IPS-20b (cell line): ENCODE data around the gene ZG16B.

ENCODE experiments used
- H3K27ac ChIP-seq: one replicate; pipeline ENCODE4 v1.5.1; 2013; ENCODE audit warnings: low read length
- H3K27me3 ChIP-seq: 2 replicates; pipeline ENCODE4 v1.6.1; 2013; ENCODE audit warnings: mild to moderate bottlenecking, low read length, inconsistent platforms; ENCODE audit not compliant: insufficient read depth
- H3K36me3 ChIP-seq: 2 replicates; pipeline ENCODE4 v1.6.1; 2013; ENCODE audit warnings: low read depth, mild to moderate bottlenecking, inconsistent platforms, low read length, moderate library complexity; ENCODE audit not compliant: insufficient read depth
- H3K4me1 ChIP-seq: 2 replicates; pipeline ENCODE4 v1.6.1; 2013; ENCODE audit warnings: mild to moderate bottlenecking, control low read depth, inconsistent platforms, low read length, moderate library complexity; ENCODE audit not compliant: insufficient read depth
- H3K4me3 ChIP-seq: 2 replicates; pipeline ENCODE4 v1.5.1; 2013; ENCODE audit warnings: mild to moderate bottlenecking, low read length, inconsistent platforms
- H3K9ac ChIP-seq: 2 replicates; pipeline ENCODE4 v1.6.1; 2013; ENCODE audit warnings: low read depth, mild to moderate bottlenecking, inconsistent platforms, low read length, moderate library complexity
- H3K9me3 ChIP-seq: 2 replicates; pipeline ENCODE4 v1.6.1; 2013; ENCODE audit warnings: mild to moderate bottlenecking, low read depth, low read length, inconsistent platforms; ENCODE audit not compliant: insufficient read depth

Gene ZG16B

DNA sequence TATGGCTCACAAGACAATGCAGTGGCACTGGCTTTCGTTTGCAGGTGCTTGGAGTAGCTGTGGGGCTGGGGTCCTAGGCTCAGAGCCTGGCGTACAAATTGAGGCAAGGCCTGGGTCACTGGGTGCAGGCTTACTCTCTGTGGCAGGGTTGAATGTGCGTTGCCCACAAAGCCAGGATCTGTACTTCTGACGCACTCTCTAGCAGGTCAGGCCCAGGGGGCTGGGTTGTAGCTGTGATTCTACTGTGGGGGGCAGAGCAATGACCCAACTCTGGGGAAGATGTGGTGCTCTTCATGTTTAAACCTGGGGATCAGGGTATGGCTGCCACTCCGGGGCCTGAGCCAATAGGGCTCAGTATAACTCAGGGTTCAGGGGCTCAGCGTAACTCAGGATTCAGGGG lies 19.5 kb upstream of the ZG16B start:
- Histone ChIP-seq H3K27ac (no peak overlapping the region), H3K4me3 (no peak overlapping the region), H3K4me1 (no peaks in the 10 kb centered on the region), H3K9ac (no peak overlapping the region), H3K27me3 (no peaks in the 10 kb centered on the region; the same call in 1 of the 2 replicates), H3K36me3 (no peaks in the 10 kb centered on the region), H3K9me3 (no peaks in the 10 kb centered on the region)

GRCh38 chr16:2811703-2812471 lies 18.2 kb upstream of the ZG16B start:
- Histone ChIP-seq H3K36me3 (no peaks in the 10 kb centered on the region), H3K9ac (no peak overlapping the region), H3K27me3 (no peaks in the 10 kb centered on the region; the same call in 1 of the 2 replicates), H3K4me3 (no peak overlapping the region), H3K9me3 (no peaks in the 10 kb centered on the region), H3K27ac (no peak overlapping the region), H3K4me1 (no peaks in the 10 kb centered on the region)

GRCh38 chr16:2813771-2814221 lies 16.3 kb upstream of the ZG16B start:
- no peaks in the 10 kb centered on the region for H3K36me3 ChIP-seq
- H3K9me3 ChIP-seq: no peaks in the 10 kb centered on the region
- H3K4me1 ChIP-seq: no peaks in the 10 kb centered on the region
- H3K4me3 ChIP-seq: no peak overlapping the region
- no peak overlapping the region for H3K9ac ChIP-seq
- H3K27ac ChIP-seq: no peak overlapping the region
- H3K27me3 ChIP-seq: no peaks in the 10 kb centered on the region; the same call in 1 of the 2 replicates

DNA sequence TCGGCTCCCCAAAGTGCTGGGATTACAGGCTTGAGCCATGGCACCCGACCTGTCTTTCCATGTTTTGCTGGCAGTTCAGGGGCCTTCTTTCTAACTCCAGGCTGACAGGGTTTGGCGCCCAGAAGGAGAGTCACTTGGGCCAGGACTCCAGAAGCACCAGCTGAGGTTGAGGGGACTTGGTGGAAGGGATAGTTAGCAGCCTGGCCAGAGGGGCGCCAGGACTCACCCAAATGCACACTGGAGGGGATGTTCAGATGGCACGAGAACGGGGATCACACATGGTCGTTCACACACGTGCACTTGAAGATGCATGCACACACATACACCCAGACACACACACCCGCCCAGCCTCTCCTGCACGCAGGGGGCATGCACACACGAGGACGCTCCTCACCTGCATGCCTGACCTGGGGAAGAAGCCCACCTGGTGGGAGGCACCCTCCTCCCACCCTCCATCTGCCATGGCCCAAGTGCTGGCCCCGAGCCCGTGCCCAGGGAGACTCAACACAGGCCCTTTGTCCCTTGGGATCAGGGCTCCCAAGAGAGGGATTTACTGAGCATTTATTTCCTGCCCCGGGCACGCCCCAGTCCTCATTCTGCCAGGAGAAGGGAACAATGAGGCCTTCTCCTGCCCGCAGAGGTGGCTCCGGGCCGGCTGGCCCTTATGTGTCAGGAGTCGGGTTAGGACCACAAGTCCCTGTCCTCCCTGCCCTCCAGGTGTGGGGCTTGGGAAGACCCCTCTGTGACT lies 15.4 kb upstream of the ZG16B start:
- no peak overlapping the region for H3K27ac ChIP-seq
- H3K9ac ChIP-seq: no peak overlapping the region
- no peaks in the 10 kb centered on the region for H3K4me1 ChIP-seq
- no peak overlapping the region for H3K4me3 ChIP-seq
- no peaks in the 10 kb centered on the region for H3K9me3 ChIP-seq
- no peaks in the 10 kb centered on the region for H3K36me3 ChIP-seq
- no peaks in the 10 kb centered on the region for H3K27me3 ChIP-seq

DNA sequence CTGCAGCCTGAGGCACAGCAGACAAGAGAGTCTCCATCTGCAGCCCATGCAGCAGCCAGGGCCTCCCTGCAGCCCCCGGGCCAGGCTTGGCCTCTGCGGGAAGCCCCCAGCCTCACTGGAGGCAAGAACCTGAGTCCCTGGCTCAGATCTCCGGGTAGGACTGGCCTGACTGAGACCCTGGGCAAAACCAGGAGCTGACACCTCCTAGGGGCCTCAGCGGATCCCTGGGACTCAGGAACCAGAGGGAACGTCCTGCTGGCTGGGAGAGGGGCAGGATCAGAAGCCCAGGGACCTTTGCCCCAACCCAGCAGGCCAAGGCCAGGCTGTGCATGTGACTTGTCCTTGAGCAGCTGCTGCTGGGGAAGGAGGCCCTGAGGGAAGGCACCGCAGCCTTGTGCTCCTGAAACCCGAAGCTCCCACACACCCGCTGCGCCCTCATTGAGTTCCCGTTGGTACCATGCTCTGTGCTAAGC lies 14.8 kb upstream of the ZG16B start:
- Histone ChIP-seq H3K9me3 (no peaks in the 10 kb centered on the region), H3K9ac (no peak overlapping the region), H3K4me3 (no peak overlapping the region), H3K27ac (no peak overlapping the region), H3K4me1 (no peaks in the 10 kb centered on the region), H3K27me3 (no peaks in the 10 kb centered on the region), H3K36me3 (no peaks in the 10 kb centered on the region)

GRCh38 chr16:2816751-2817339 lies 13.3 kb upstream of the ZG16B start, which contains the start of gene PRSS21:
Gene PRSS21, plus strand, starts transcription at chr16:2817237. Its CDS starts 32 bp downstream, at chr16:2817269.
- Histone ChIP-seq H3K27ac (no peak within 1 kb of the TSS), H3K27me3 (no peaks in the 10 kb centered on the region), H3K9me3 (no peaks in the 10 kb centered on the region), H3K4me3 (no peak within 1 kb of the TSS), H3K9ac (no peak within 1 kb of the TSS), H3K4me1 (no peaks in the 10 kb centered on the region), H3K36me3 (no peaks in the 10 kb centered on the region)

GRCh38 chr16:2817340-2818271 lies 12.5 kb upstream of the ZG16B start:
- no peak overlapping the region for H3K9ac ChIP-seq
- no peaks in the 10 kb centered on the region for H3K27me3 ChIP-seq
- H3K27ac ChIP-seq: no peak overlapping the region
- H3K4me1 ChIP-seq: no peaks in the 10 kb centered on the region
- H3K4me3 ChIP-seq: no peak overlapping the region
- H3K36me3 ChIP-seq: no peaks in the 10 kb centered on the region
- H3K9me3 ChIP-seq: no peaks in the 10 kb centered on the region

- H3K27ac ChIP-seq: no peak overlapping the region
- H3K36me3 ChIP-seq: no peaks in the 10 kb centered on the region
- H3K4me1 ChIP-seq: no peaks in the 10 kb centered on the region
- H3K9me3 ChIP-seq: no peaks in the 10 kb centered on the region
- no peaks in the 10 kb centered on the region for H3K27me3 ChIP-seq
- no peak overlapping the region for H3K9ac ChIP-seq
- no peak overlapping the region for H3K4me3 ChIP-seq
Observed at GRCh38 chr16:2818272-2818876, 11.7 kb upstream of the ZG16B start.

DNA sequence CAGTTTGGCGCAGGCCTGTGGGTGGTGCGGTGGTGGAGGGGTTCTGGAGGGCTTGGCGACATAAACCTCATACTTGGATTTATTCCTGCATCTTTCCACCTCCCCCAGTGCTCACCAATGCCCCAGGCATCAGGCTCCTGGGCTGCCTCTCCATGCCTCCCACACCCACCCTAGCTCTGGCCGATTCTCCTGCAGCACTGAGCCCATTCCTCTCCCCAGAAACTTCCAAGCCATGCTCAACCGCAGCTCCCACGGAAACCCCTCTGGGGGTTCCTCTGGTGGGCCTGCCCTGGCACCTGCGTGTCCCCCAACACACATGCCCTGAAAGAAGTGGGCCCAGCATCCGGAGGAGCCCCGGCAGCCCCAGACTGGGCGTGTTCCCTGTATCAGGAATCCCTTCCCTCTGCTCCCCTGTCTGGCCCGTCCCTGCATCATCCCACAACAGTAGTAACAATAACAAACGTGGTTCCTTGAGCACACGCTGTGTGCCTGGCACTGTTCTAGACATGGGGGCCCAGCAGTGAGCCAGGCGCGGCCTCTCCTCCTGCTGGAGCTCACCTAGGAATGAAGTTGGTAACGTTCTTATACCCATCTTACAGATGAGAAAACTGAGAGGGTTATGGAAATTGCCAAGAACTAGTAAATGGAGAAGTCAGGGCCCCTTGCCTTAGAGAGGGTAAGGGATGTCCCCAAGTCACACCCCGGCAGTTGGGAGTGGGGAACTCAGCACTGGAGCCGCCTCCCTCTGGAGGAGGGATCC lies 10.7 kb upstream of the ZG16B start:
- H3K4me1 ChIP-seq: no peaks in the 10 kb centered on the region
- no peak overlapping the region for H3K4me3 ChIP-seq
- H3K36me3 ChIP-seq: no peaks in the 10 kb centered on the region
- H3K27ac ChIP-seq: no peak overlapping the region
- no peaks in the 10 kb centered on the region for H3K27me3 ChIP-seq
- H3K9me3 ChIP-seq: no peaks in the 10 kb centered on the region
- no peak overlapping the region for H3K9ac ChIP-seq
